ENCODE results near the gene CALHM6.

The CALHM6 gene

GRCh38 chr6:116497113-116497676 is 36.0 kb downstream of the CALHM6 start:
- H3F3A ChIP-seq (ENCODE audit: insufficient read depth, low read length): no peaks in the 10 kb centered on the region
- no peak overlapping the region for H3K9ac ChIP-seq (ENCODE audit: low read length)
- H3K4me3 ChIP-seq (ENCODE audit: low read length): no peak overlapping the region
- H3K36me3 ChIP-seq (replicated peaks; ENCODE audit: insufficient read depth, low read length): no peaks in the 10 kb centered on the region
- no peaks in the 10 kb centered on the region for H3K4me1 ChIP-seq (ENCODE audit: low read length)
- H3K9me2 ChIP-seq (replicated peaks; ENCODE audit: insufficient read depth, low read length): no peaks in the 10 kb centered on the region
- H3K9me3 ChIP-seq (replicated peaks; ENCODE audit: insufficient read depth, low read length): no peaks in the 10 kb centered on the region
- no peaks in the 10 kb centered on the region for H3K27me3 ChIP-seq (replicated peaks; ENCODE audit: insufficient read depth, low read length)
- TF ChIP-seq, protein P1, sequence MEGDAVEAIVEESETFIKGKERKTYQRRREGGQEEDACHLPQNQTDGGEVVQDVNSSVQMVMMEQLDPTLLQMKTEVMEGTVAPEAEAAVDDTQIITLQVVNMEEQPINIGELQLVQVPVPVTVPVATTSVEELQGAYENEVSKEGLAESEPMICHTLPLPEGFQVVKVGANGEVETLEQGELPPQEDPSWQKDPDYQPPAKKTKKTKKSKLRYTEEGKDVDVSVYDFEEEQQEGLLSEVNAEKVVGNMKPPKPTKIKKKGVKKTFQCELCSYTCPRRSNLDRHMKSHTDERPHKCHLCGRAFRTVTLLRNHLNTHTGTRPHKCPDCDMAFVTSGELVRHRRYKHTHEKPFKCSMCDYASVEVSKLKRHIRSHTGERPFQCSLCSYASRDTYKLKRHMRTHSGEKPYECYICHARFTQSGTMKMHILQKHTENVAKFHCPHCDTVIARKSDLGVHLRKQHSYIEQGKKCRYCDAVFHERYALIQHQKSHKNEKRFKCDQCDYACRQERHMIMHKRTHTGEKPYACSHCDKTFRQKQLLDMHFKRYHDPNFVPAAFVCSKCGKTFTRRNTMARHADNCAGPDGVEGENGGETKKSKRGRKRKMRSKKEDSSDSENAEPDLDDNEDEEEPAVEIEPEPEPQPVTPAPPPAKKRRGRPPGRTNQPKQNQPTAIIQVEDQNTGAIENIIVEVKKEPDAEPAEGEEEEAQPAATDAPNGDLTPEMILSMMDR (IDR thresholded peaks at IDR 0.05; ENCODE audit: low read length): no peak
- no peak for TF ChIP-seq EZH2phosphoT487 (IDR thresholded peaks at IDR 0.05; ENCODE audit: low read length)
- TF ChIP-seq EZH2 (optimal IDR thresholded peaks at IDR 0.05; ENCODE audit: low read depth, low read length): no peak
- no peak for DNase-seq
- no peaks in the 10 kb centered on the region for H4K20me1 ChIP-seq (ENCODE audit: insufficient read depth, low read length)
- no peak overlapping the region for H3K4me2 ChIP-seq (ENCODE audit: low read depth, low read length)
- H2AFZ ChIP-seq (ENCODE audit: low read length): no peak overlapping the region
- H3K79me2 ChIP-seq (ENCODE audit: low read length): no peaks in the 10 kb centered on the region
- H3K27ac ChIP-seq (ENCODE audit: low read length): no peak overlapping the region

- no peak overlapping the region for H2AFZ ChIP-seq (ENCODE audit: low read length)
These were observed 39.8 kb downstream of the CALHM6 start for GRCh38 chr6:116500969-116501433.

DNA sequence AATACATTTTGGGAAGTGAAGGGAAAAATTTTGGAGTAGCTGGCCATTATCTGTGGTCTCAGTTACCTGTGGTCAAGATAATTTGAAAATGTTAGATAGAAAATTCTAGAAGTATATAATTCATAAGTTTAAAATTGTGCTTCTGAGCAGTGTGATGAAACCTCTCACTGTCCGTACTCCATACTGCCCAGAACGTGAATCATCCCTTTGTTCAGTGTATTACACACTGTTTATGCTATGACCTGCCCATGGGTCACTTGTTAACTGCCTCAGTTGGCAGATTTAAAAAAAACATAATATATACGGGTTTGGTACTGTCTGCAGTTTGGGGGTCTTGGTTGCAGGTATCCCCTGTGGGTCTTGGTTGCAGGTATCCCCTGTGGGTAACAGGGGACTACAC is 46.1 kb downstream of the CALHM6 start:
- Histone ChIP-seq H2AFZ (ENCODE audit: low read length) (no peak overlapping the region), H3K9me3 (replicated peaks; ENCODE audit: insufficient read depth, low read length) (no peaks in the 10 kb centered on the region), H3K4me3 (ENCODE audit: low read length) (no peak overlapping the region), H3K36me3 (replicated peaks; ENCODE audit: insufficient read depth, low read length) (no peaks in the 10 kb centered on the region), H3K9ac (ENCODE audit: low read length) (no peak overlapping the region), H3K9me2 (replicated peaks; ENCODE audit: insufficient read depth, low read length) (no peaks in the 10 kb centered on the region), H3F3A (ENCODE audit: insufficient read depth, low read length) (peaks cover 13% of the 10 kb centered on the region), H4K20me1 (ENCODE audit: insufficient read depth, low read length) (no peaks in the 10 kb centered on the region), H3K4me2 (ENCODE audit: low read depth, low read length) (no peak overlapping the region), H3K79me2 (ENCODE audit: low read length) (no peaks in the 10 kb centered on the region), H3K27me3 (replicated peaks; ENCODE audit: insufficient read depth, low read length) (no peaks in the 10 kb centered on the region), H3K27ac (ENCODE audit: low read length) (no peak overlapping the region), H3K4me1 (ENCODE audit: low read length) (peaks cover 3% of the 10 kb centered on the region; the same call in 1 of the 2 replicates)
- TF ChIP-seq, protein P1 (IDR thresholded peaks at IDR 0.05; ENCODE audit: low read length): no peak
- TF ChIP-seq EZH2 (optimal IDR thresholded peaks at IDR 0.05; ENCODE audit: low read depth, low read length): no peak
- TF ChIP-seq EZH2phosphoT487 (IDR thresholded peaks at IDR 0.05; ENCODE audit: low read length): no peak
- DNase-seq: no peak

More at GRCh38 chr6:116500969-116501433, 39.8 kb downstream of the CALHM6 start:
- Histone ChIP-seq H3K27me3 (replicated peaks; ENCODE audit: insufficient read depth, low read length) (no peaks in the 10 kb centered on the region), H3K9me3 (replicated peaks; ENCODE audit: insufficient read depth, low read length) (no peaks in the 10 kb centered on the region), H3F3A (ENCODE audit: insufficient read depth, low read length) (no peaks in the 10 kb centered on the region), H3K27ac (ENCODE audit: low read length) (no peak overlapping the region), H4K20me1 (ENCODE audit: insufficient read depth, low read length) (no peaks in the 10 kb centered on the region), H3K4me2 (ENCODE audit: low read depth, low read length) (no peak overlapping the region), H3K4me1 (ENCODE audit: low read length) (no peaks in the 10 kb centered on the region), H3K9me2 (replicated peaks; ENCODE audit: insufficient read depth, low read length) (no peaks in the 10 kb centered on the region), H3K4me3 (ENCODE audit: low read length) (no peak overlapping the region), H3K36me3 (replicated peaks; ENCODE audit: insufficient read depth, low read length) (no peaks in the 10 kb centered on the region), H3K9ac (ENCODE audit: low read length) (no peak overlapping the region), H3K79me2 (ENCODE audit: low read length) (no peaks in the 10 kb centered on the region)
- TF ChIP-seq EZH2 (optimal IDR thresholded peaks at IDR 0.05; ENCODE audit: low read depth, low read length): no peak
- no peak for TF ChIP-seq EZH2phosphoT487 (IDR thresholded peaks at IDR 0.05; ENCODE audit: low read length)
- DNase-seq: no peak

GRCh38 chr6:116508527-116508926 is 47.4 kb downstream of the CALHM6 start:
- Histone ChIP-seq H3F3A (ENCODE audit: insufficient read depth, low read length) (peaks cover 18% of the 10 kb centered on the region), H4K20me1 (ENCODE audit: insufficient read depth, low read length) (no peaks in the 10 kb centered on the region), H3K4me1 (ENCODE audit: low read length) (peaks cover 14% of the 10 kb centered on the region), H3K27me3 (replicated peaks; ENCODE audit: insufficient read depth, low read length) (no peaks in the 10 kb centered on the region), H3K9me2 (replicated peaks; ENCODE audit: insufficient read depth, low read length) (no peaks in the 10 kb centered on the region), H3K4me3 (ENCODE audit: low read length) (no peak overlapping the region), H3K27ac (ENCODE audit: low read length) (no peak overlapping the region), H3K36me3 (replicated peaks; ENCODE audit: insufficient read depth, low read length) (no peaks in the 10 kb centered on the region), H3K4me2 (ENCODE audit: low read depth, low read length) (no peak overlapping the region), H2AFZ (ENCODE audit: low read length) (no peak overlapping the region), H3K9me3 (replicated peaks; ENCODE audit: insufficient read depth, low read length) (no peaks in the 10 kb centered on the region), H3K79me2 (ENCODE audit: low read length) (no peaks in the 10 kb centered on the region), H3K9ac (ENCODE audit: low read length) (no peak overlapping the region)
- TF ChIP-seq EZH2 (optimal IDR thresholded peaks at IDR 0.05; ENCODE audit: low read depth, low read length) (no peak), EZH2phosphoT487 (IDR thresholded peaks at IDR 0.05; ENCODE audit: low read length) (no peak)
- TF ChIP-seq, protein P1 (IDR thresholded peaks at IDR 0.05; ENCODE audit: low read length): no peak
- no peak for DNase-seq
